ENCODE data around the gene ASXL1.

Gene ASXL1

GRCh38 chr20:32481311-32482142 lies 123.4 kb downstream of the ASXL1 start:
- no peak for DNase-seq (ENCODE audit: low read depth)

- DNase-seq (ENCODE audit: low read depth), result no peak
These were observed 124.0 kb downstream of the ASXL1 start for GRCh38 chr20:32482143-32482441.

- no peak for DNase-seq (ENCODE audit: low read depth)
These were observed 124.5 kb downstream of the ASXL1 start for GRCh38 chr20:32482442-32483261.

DNA sequence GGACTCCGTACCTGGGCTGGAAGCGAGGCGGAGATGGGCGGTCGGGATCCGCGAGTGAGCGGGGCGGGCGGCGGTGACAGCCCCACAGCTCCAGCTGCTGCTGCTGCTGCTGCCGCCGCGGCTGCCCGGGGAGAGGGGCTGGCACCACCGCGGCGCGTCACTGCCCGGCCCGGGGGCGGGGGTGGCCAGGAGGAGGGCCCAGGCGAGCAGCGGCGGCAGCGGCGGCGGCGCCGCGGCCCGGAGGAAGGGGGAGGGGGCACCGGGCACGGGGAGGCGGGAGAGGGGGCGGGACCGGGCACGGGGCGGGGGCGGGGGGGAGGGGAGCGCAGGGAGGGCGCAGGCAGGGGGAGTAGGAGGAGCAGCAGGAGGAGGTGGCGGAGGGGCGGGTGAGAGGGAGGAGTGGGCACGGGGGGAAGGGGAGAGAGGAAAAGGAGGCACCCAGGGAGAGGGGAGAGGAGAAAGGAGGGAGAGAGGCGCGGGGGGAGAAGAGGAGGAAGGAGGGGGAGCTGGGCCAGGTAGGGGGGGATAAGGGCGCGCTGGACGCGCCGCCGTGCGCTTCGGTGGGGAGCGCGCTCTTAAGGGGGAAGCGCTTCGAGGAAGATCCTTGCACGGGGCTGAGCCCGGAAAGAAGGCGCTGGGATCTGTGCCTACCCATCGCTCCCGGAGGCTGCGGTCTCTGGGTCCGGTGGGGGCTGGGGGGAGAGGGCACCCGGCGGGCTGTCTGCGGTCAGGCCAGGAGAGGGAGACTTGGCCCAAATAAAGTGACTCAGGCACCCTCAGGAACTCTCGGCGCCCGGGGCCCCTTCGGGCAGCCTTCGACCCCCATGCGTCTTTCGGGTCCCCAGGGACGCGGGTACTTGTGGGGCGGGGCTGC lies 125.5 kb downstream of the ASXL1 start:
- no peak for DNase-seq (ENCODE audit: low read depth)

- no peak for DNase-seq (ENCODE audit: low read depth)
These were observed 126.3 kb downstream of the ASXL1 start for GRCh38 chr20:32484225-32484957.

DNA sequence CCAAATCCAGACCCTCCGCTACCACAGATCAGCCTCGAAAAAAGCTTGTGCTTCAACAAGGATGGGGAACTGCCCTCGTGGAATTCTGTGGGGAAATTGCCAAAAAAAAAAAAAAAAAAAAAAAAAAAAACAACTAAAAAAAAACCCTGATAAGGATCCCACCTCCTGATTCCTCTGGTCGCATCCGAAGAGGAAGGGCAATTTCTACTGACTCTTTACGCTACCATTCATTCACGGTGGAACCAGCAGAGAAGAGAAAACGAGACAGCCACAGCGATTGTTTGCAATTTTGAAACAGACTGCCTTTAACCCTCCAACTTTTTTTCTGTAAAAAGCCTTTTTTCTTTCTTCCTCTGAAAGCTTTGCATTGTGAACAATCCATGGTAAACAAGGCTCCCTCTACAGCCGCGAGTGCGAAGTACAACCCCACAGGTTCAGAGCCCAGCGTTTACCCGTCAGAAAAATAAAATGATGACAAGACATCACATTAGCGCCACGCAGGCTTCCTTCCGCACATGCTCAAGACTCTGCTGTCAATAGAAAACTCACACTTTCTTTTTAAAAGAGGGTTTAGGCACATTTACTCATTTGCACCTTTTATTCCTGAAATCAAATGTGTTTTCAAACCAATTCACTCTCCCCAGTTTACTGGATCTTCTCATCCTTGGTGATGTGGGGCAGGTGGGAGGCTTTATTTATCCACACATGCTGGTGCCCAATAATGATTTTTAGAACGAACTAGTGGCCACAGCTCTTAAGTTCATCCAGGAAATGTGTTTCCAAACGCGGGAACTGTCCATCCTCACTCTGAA lies 127.0 kb downstream of the ASXL1 start:
- peak; percentile 61 for DNase-seq (ENCODE audit: low read depth)

DNA sequence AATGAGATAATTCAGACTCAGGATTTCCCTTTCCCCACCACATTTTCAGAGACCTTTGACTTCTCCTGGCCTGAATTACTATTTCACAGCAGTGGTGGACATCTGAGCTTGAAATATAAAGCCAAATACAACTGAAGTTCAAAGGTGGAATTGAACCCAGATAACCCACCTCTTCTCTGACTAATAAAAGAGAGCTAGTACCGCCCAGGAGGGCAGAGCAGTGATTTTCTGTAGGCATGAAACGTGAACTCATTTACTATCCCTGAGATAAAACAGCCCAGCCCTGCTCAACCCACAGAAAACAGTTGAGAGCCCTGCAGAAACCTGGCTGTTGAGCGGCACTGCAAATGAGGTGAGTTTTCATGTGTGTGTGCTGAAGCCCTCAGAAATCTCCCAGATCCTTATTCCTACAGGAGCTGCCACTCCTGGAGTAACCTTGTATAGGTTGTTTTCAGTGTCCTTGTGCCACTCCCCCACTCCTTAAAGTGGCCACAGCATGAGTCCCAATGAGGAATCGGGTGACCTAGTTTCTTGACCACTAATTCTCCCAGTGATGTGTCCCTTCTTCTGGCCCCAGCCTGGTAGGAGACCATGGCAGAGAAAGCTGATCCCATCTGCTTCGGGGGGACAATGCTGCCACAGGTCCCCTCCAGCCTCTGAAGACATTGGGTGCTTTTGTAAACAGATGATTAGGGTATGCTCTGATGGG lies 127.8 kb downstream of the ASXL1 start:
- no peak for DNase-seq (ENCODE audit: low read depth)

DNA sequence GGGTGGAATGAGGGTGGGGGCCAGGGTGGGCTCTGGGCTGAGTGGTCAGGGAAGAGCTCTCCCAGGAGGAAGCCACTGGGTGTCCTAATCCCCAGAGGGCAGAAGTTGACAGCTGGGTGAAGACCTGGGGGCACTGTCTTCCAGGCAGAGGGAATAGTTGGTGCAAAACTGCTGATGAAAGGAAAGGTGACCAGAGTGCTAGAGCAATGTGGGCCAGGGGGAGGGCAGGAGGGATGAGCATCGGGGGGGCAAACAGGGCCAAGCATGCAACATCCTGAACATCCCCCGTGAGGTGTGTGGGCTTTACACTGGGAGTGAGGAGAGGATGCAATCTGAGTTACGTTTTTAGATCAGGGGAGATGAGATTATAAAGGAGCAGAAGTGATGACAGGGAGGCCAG lies 129.2 kb downstream of the ASXL1 start:
- no peak for DNase-seq (ENCODE audit: low read depth)

DNA sequence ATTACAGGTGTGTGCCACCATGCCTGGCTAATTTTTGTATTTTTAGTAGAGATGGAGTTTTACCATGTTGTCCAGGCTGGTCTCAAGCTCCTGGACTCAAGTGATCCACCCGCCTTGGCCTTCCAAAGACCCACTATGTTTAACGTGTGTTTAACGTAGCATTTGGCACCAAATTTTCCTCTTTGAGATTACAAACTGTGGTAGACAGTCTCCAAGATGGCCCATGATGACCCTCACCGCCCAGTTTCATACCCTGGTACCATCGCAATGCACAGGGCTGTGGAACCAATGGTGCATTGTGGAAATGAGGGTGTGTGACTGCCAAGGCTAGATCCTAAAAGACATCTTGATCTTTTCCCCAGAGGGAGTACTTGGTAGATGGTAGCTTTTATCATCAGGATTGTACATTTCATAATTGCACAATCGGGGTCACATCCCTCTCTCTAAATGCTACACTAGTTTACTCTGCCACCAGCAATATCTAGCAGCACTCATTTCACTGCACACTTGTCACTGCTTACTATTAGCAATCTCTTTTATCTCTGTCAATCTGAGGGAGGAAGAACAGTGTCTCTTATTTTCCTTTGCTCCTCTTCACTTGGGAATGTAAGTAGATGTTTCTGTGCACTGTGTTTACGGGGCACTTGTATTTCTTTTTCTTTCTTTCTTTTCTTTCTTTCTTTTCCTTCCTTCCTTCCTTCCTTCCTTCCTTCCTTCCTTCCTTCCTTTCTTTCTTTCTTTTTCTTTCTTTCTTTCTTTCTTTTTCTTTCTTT lies 130.1 kb downstream of the ASXL1 start:
- DNase-seq (ENCODE audit: low read depth), result no peak
